ENCODE results near the gene ERGIC2.
"Not testable (repeated sequence)": the region's sequence is repeated elsewhere in the genome, so short reads cannot be mapped to it uniquely, and the experiment has no call there.

ERGIC2 gene, protein sequence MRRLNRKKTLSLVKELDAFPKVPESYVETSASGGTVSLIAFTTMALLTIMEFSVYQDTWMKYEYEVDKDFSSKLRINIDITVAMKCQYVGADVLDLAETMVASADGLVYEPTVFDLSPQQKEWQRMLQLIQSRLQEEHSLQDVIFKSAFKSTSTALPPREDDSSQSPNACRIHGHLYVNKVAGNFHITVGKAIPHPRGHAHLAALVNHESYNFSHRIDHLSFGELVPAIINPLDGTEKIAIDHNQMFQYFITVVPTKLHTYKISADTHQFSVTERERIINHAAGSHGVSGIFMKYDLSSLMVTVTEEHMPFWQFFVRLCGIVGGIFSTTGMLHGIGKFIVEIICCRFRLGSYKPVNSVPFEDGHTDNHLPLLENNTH

DNA sequence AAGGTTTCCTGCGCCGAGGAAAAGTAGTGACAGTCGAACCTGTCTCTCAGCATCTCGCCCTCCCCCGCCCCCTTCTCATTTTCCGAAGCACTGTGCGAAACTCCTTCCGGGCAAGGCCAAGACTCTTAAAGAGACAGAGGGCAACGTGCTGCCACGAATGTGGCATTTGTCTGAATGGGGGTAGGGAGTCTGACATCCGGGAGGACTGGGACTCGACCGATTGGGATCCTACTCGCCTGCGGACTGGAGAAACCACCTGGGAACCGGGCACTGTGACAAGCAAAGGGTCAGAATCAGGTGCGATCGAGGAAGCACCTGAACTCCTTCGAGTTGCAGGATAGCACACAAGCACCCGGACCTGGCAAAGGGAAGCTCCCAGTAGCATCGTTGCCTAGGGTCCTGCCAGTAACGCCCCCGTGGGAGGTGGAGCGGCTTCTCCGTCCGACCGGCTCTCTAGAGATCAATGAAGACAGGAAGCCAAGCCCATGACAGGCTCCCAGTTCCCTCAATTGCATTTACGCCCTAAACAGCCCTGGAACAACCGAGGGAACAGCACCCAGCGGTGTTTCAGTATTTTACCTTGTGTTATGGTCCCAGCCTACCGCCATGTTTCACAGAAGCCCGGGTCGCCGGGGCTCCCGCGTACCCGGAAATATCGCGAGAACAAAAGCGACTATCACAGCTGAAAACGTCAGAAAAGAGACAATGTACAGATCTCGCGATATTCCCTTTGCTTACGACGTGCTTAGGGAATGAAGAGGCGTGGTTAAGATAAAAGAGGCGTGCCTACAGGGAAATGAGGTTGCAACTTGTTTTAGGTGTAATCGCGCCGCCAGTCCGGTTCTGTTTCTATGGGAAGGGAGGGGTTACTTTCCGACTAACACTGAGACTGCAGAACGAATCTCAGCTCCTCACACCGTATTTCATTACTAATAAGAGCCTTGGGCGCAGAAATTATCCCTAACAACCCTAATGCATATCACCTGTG, at the start of gene ERGIC2:
TSS of gene ERGIC2 (minus strand) at position 637 of the 988 bp plus-strand sequence. CDS start 9,539 bp downstream, outside the sequence.
- DNase-seq (ENCODE audit: extremely low read depth in 1 of 2, low read depth in 1 of 2): peak; percentile 72 to 86

DNA sequence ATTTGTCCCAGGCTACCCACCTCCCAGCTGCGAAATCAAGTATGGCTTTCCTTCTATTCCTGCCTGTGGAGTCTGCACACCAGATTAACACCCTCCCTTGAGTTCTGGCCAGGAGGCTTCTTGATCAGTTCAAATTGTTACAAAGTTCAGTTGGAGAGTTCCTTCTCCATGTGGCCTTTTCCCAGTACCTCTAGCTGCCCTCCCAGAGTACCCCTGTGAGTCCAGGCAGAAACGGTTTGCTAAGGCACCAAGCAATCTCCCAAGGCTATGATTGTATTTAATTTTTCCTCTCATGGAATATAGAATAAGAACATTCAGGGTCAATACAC, 49.7 kb upstream of the ERGIC2 start:
- DNase-seq (ENCODE audit: extremely low read depth in 1 of 2, low read depth in 1 of 2): no peak

DNA sequence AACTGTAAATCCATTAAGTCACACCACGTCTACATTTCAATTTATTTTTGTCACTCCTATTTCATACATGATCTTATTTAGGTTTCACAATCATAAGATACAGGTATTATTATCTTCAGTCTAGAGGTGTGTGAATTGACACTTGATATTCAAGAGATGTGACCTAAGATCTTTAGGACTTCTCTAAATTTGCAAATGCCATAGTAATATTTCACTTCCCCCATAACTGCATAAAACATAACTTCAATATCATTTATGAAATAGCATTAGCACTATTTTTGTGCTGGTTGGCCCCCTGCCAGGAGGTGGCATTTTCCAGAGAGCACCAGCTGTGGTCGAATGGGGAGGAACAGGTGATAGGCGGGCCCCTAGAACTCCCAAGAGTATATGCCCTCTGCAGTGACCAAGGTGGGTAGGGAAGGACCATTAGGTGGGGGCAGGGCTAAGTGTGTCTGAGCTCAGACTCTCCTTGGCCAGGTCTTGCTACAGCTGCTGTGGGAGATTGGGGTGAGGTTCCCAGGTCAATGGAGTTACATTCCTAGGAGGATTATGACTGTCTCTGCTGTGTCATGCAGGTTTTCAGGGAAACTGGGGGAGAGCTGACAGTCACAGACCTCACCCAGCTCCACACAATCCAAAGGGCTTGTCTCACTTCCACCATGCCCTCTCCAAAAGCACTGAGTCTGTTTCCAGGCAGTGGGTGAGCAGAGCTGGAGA, 49.2 kb upstream of the ERGIC2 start:
- DNase-seq (ENCODE audit: extremely low read depth in 1 of 2, low read depth in 1 of 2): no peak

DNA sequence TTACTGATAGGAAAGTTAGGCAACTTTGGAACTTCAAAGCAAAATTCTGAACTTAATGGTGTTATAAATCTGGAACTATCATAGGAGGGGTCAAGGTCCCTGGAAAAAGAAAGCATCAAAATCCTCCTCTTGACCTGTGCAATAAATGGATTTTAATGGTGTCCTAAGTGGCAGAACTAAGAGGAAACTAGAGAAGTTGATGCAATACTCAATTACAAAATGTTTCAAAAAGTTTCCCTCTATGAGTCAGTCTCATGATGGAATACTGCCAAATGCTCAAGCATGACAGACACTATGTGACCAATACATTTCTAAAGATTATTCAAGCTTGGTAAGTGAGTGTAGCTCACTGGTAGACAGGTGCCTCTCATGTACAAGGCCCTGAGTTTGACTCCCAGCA, 47.7 kb upstream of the ERGIC2 start:
- DNase-seq (ENCODE audit: extremely low read depth in 1 of 2, low read depth in 1 of 2): no peak

DNA sequence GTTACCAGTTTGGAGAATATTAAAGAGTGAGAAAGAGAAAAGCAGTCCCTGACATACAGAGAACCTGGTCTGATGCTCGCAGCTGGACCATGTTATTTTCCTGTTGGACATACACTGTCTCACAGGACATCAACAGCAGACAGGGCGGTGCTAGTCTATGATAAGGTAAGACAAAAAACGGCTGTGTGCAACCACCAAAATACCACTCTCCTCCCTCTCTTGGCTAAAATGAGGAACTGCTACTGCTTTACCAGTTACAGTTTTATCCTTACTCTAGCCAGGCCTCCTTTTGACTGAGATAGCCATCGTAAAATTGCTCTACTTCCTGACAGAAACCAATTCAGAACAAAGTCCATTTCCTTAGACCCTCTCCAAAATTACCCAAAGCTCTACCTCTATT, 47.0 kb upstream of the ERGIC2 start:
- DNase-seq (ENCODE audit: extremely low read depth in 1 of 2, low read depth in 1 of 2): no peak

DNA sequence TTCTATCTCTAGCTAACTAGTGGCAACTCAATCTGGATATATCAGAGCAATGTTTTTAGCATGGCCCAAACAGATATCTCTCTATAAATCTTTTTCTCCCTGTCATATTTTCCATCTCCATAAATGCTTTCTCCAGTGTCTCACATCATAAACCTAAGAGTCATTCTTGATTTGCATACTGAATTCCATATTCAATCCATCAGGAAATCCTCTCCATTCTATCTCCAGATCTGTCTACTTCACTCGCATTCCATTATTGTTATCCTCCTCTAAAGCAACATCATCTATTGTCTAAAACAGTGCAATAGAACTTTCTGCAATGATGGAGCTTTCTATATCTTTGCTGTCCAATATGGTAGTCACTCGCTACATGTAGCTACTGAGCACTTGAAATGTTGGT, 45.5 kb upstream of the ERGIC2 start:
- DNase-seq (ENCODE audit: extremely low read depth in 1 of 2, low read depth in 1 of 2): no peak

DNA sequence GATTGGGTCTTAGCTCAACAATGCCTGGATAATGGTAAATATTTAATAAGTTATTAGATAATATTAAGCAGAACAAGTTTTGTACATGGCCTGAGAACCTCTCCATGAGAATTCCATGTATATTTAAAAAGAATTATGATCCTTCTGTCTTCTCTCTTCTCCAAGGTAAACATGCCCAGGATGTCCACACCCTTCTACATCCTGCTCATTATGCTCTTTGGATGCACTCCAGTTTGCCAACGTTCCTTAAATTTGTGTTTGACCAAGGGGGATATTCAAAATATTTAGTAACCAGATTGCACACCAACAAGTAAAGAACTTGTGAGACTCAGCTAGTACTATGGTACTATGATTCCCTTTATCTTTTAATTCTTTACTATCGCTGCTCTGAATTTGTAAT, 44.8 kb upstream of the ERGIC2 start:
- no peak for DNase-seq (ENCODE audit: extremely low read depth in 1 of 2, low read depth in 1 of 2)

DNA sequence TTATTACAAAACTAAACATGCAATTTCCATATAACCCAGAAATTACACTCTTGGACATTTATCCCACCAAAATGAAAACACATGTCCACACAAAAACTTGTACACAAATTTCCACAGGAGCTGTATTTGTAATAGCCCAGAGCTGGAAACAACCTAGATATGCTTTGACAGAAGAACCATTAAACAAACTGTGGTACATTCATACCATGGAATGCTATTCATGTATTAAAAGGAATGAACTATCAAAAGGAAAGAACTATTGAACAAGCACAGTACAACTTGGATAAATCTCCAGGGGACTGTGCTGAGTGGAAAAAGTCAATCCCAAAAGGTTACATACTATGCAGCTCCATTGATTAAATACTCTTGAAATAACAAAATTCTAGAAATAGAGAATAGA, 35.8 kb upstream of the ERGIC2 start:
- no peak for DNase-seq (ENCODE audit: extremely low read depth in 1 of 2, low read depth in 1 of 2)

DNA sequence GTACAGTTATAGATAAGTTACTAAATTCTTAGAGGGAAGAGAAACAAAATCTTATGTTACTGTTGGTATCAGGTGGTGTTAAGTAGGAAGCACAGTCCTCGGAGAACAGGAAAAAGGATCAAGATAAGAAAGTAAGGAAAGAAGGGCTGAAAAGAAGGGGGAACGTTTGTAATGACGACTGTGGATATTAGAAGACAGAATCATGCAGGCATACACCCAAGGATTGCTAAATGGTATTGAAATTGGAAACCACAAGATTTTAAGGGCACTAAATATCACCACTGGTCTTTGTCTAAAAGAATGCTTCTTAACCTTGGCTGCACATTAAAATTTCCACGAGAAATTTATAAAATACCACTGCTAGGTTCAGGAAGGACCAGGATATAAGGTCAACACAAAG, 34.1 kb upstream of the ERGIC2 start:
- no peak for DNase-seq (ENCODE audit: extremely low read depth in 1 of 2, low read depth in 1 of 2)

DNA sequence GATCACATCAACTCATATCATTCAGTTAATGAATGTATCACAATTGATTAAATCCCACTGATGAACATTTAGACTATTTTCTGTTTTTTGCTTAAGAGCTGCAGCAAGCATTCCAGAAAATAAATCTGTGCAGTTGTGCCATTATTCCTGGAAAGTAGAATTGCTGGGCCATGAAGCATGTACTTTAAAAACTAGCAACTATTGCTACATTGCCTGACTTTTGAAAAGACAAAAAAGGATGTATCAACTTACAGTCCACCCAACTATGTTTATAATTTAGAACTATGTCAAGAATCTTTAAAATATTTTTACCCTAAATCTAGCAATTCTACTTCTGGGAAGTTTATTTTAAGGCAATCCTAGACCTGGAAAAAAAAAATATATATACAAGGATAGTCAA, 33.4 kb upstream of the ERGIC2 start:
- no peak for DNase-seq (ENCODE audit: extremely low read depth in 1 of 2, low read depth in 1 of 2)

DNA sequence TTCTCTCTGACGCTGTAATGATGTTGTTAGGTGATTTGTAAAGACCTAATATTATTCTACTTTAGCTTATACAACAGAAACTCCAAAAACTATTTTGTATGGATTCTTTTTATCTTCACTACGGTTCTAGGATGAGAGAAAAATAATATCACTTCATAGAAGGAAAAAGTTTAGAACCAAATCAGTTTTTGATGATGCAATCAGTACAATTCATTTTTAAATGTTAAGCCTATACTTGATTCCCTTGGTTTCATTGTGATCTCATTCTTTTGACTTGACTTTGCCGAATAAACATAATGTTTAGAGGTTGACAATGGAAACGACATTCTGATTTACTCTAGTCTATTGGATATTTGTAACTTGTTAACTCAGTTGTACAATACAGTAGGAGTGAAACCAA, 24.6 kb upstream of the ERGIC2 start:
- DNase-seq (ENCODE audit: extremely low read depth in 1 of 2, low read depth in 1 of 2): no peak

DNA sequence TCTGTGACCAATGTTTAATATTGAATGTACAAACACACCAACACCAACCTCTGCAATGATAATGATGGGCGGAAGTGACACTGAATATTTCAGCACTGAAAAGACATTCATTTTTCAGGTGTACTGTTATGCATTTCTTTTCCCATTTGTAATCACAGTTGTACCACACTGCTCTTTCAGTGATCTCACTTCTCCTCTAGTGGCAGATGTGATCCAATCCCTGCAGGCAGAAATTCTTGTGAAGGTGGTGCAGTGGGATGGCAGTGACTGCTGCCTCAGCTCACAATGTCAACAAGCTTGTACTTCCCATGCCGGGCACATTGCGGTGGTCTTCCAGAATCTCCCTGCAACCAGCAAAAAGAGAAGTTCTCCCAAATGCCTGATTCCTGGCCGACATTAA, 23.0 kb upstream of the ERGIC2 start:
- no peak for DNase-seq (ENCODE audit: extremely low read depth in 1 of 2, low read depth in 1 of 2)

DNA sequence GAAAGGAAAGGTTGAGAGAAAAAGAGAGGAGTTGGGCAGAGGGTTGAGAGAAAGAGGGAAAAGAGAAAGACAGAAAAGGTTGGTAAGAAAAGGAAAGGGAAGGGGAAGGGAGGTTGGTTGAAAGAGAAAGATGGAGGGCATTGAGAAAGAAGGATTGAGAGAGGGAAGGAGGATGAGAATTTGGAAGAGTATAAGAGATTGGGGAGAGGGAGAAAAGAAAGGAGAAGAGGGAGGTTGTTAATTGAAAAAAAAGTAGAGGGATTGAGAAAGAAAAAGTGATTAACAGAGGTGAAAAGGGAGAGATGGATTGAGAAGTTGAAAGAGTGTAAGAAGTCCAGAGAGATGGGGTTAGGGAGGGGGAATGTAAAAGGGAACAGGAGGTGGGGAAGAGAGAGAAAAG, 21.5 kb upstream of the ERGIC2 start:
- DNase-seq (ENCODE audit: extremely low read depth in 1 of 2, low read depth in 1 of 2): no peak

DNA sequence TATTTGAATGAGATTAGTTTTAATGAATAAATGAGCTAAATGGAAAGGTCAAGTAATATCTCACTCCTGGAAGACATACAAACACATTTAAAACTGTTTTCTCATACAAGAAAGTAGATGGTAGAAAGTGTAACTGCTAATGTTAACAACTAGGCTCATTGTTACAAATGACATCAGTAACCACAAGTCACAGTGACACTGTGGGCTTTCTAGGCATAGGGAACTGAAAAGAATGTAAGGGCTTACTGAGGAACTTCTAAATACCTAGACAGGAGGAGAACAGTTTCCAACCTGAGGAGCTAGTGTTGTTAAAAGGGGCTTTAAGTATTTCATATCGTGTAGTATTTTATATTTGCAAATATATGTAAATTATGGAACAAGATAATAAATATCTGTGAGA, 17.5 kb upstream of the ERGIC2 start:
- no peak for DNase-seq (ENCODE audit: extremely low read depth in 1 of 2, low read depth in 1 of 2)

DNA sequence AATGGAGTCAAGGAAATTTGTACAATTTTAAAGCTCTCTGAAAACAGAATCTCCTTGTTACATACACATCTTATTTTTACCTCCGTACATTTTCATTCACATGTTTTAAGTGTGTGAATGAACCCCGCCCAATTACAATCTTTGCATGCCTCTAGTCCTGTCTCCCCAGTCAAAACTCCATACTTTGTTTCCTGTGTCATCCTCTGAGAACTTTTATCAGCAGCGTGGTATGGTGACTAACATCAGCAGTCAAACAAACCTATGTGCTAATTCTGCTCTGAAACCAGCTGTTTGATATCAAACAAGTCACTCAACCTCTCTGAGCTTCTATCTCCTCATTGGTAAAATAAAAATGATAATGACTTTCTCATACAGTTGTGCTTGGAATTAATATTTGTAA, 15.8 kb upstream of the ERGIC2 start:
- DNase-seq (ENCODE audit: extremely low read depth in 1 of 2, low read depth in 1 of 2): no peak

DNA sequence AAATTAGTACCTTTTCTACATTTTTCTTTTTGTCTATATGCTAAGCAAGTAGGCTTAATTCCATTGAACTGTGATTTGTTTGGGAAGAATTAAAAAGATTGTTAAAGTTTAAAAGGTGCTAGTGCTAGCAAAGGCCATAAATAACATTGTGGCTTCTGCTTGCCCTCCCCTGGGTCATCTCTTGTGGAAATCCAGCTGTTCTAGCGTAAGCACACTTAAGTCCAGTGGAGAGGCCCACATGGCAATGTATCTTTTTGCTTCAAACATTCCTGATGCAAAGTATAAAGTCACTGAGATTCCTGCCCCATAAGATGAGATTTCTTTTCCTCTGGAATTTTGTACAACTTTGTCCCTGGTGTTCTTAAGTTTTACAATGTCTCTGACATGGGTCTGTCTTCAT, 14.4 kb upstream of the ERGIC2 start:
- no peak for DNase-seq (ENCODE audit: extremely low read depth in 1 of 2, low read depth in 1 of 2)

DNA sequence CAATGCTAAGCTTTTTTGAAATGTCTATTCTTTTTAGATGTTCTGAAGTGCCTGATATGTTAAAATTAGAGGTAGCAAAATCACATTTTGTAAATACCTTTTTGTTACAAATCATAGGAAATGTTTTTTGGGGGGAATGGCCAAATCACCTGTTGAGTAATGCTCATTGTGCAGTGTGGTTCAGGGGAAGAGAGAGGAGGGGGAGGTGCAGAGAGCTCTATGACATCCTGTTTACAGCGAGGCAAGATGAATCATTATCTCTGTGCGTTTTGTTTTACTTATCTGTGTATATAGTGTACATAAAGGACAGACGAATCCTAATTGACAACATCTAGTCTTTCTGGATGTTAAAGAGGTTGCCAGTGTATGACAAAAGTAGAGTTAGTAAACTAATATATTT, 9.4 kb upstream of the ERGIC2 start:
- not testable (repeated sequence) for DNase-seq (ENCODE audit: extremely low read depth in 1 of 2, low read depth in 1 of 2)

DNA sequence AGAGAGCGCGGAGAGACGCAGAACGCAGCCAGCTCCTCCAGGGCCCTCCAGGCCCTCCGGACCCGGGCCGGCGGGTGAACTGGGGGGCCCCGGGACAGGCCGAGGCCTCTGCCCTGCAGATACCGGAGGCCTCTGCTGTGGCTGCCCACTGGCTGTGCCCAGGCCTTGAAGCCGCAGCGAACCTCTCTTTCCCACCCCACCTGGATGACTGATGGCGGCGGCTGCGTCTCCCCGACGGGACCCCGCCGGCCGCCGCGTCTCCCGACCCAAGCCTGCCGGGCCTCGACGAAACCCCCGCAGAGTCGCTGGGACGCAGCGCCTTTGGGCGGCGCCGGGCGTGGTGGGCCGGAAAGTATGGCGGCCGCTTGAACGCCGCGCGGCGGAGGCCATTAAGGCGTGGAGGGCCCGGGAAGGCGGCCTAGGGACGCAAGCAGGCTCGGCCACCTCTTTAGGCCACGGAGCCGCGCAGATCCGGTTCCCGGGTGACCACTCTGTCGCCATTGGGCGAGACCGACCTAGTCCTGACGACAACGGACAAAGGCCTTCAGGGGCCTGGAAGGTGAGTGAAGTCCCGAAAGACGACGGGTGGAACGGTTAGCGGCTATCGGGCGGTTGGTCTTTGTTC, 8.4 kb upstream of the ERGIC2 start:
- no peak for DNase-seq (ENCODE audit: extremely low read depth in 1 of 2, low read depth in 1 of 2)

DNA sequence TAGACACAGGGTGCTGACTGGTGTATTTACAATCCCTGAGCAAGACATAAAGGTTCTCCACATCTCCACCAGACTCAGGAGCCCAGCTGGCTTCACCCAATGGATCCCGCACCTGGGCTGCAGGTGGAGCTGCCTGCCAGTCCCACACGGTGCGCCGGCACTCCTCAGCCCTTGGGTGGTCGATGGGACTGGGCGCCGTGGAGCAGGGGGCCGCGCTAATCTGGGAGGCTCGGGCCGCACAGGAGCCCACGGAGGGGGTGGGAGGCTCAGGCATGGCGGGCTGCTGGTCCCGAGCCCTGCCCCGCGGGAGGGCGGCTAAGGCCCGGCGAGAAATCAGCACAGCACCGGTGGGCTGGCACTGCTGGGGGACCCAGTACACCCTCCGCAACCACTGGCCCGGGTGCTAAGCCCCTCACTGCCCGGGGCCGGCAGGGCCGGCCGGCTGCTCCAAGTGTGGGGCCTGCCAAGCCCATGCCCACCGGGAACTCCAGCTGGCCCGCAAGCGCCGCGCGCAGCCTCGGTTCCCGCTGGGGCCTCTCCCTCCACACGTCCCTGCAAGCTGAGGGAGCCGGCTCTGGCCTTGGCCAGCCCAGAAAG, 5.2 kb upstream of the ERGIC2 start:
- DNase-seq (ENCODE audit: extremely low read depth in 1 of 2, low read depth in 1 of 2): not testable (repeated sequence)

DNA sequence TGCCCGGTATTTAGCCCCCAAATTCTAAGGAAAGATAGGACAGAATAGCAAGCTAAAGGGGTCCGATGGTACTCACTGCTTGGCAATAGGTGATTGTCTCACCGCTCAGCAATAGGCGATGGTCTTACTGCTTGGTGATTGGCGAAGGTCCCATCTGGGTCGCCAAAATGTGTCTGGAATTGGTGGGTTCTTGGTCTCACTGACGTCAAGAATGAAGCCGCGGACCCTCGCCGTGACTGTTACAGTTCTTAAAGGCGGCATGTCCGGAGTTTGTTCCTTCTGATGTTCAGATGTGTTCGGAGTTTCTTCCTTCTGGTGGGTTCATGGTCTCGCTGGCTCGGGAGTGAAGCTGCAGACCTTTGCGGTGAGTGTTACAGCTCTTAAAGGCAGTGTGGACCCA, 4.2 kb upstream of the ERGIC2 start:
- DNase-seq (ENCODE audit: extremely low read depth in 1 of 2, low read depth in 1 of 2): not testable (repeated sequence)

DNA sequence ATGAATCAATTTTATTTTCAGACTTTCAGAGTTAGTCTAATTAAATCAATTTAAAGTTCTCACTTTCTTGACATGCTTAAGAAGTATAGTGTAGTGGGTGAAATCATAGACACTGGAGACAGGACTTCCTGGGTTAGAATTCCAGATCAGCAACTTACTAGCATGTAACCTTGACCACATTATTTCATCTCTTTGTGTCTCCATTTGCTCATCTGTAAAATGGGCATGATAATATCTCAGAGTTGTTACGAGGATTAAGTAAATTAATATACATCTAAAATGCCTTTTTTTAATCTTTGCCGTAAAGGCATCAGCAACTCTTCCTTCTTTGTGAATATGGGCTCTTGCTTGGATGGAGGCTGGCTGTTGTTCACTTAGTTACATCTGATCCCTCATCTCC, 1.3 kb upstream of the ERGIC2 start:
- DNase-seq (ENCODE audit: extremely low read depth in 1 of 2, low read depth in 1 of 2): no peak

All from activated CD8-positive, alpha-beta memory T cell treated with anti-CD3 and anti-CD28 coated beads for 1 hour (primary cell).